LNCaP clone FGC (cell line): ENCODE measurements around the gene PPT2.

Experiments
- DNase-seq: peaks from one replicate; pipeline ENCODE4 v3.0.0-alpha.2; 2011; ENCODE audit warnings: low read depth
- H3K4me3 ChIP-seq: 2 replicates; pipeline ENCODE4 v1.5.1; 2011; ENCODE audit warnings: mild to moderate bottlenecking, low read depth, low read length, control low read depth
- CTCF ChIP-seq: IDR thresholded peaks from 2 replicates; pipeline ENCODE4 v1.5.1; 2012; ENCODE audit warnings: mild to moderate bottlenecking; ENCODE audit not compliant: control insufficient read depth, insufficient read depth; ENCODE audit errors: extremely low read depth

Gene PPT2

GRCh38 chr6:32126880-32127279 lies 27.1 kb upstream of the PPT2 start:
- DNase-seq: no peak
- no peak for TF ChIP-seq CTCF
- peak overlapping the region; percentile 99 for H3K4me3 ChIP-seq

- TF ChIP-seq CTCF: no peak
- H3K4me3 ChIP-seq: peak overlapping the region; percentile 99
- no peak for DNase-seq
Observed at GRCh38 chr6:32127409-32127716, 26.6 kb upstream of the PPT2 start.

- peak within 1 kb of the TSS; percentile 99 for H3K4me3 ChIP-seq
- no peak for TF ChIP-seq CTCF
- peak; percentile 99 for DNase-seq
Observed at GRCh38 chr6:32127717-32128592, 26.0 kb upstream of the PPT2 start, which contains the start of gene ATF6B. TSS of gene ATF6B (minus strand) at chr6:32128246. CDS start at chr6:32128207, 39 bp downstream.

GRCh38 chr6:32128751-32129296 lies 25.1 kb upstream of the PPT2 start:
- DNase-seq: no peak
- H3K4me3 ChIP-seq: peak overlapping the region; percentile 99
- TF ChIP-seq CTCF: no peak

GRCh38 chr6:32129297-32130088 lies 24.4 kb upstream of the PPT2 start:
- peak; percentile 38 for DNase-seq
- no peak for TF ChIP-seq CTCF
- H3K4me3 ChIP-seq: peak overlapping the region; percentile 99

- no peak overlapping the region for H3K4me3 ChIP-seq
- TF ChIP-seq CTCF: no peak
- DNase-seq: no peak
Observed at GRCh38 chr6:32131439-32131948, 22.4 kb upstream of the PPT2 start.
